Posterior vena cava (tissue), 2 donors: ENCODE data around the gene C16orf54. TPM values are rescaled to one million over a fixed set of nuclear protein-coding genes. Genes with fewer than 3 reads are reported as not detected.
"Not testable (repeated sequence)": the region's sequence is repeated elsewhere in the genome, so short reads cannot be mapped to it uniquely, and the experiment has no call there.

ENCODE experiments used
- DNase-seq: peaks from one replicate; pipeline ENCODE4 v3.0.0-alpha.2; 2020; ENCODE audit warnings: low spot score
- intact Hi-C, 2 donors: fragments of 100-400 bp; cut with DNase I; formaldehyde crosslinking; loops; one replicate each; pipeline versions ENCODE4 v1.14.1 to v1.14.2; 2022 to 2023
- total RNA-seq, 2 donors: library from RNA; stranded (reverse); fragmentation: NEBNext Ultra II Directional; extraction: Animal tissue kit (Norgen Biotek cat#: 25700); gene quantifications; one replicate each; pipeline ENCODE4 v1.2.1, GENCODE V29; 2021
- donor health status: DM: yes; HTN: yes; CAD: no.
- donor health status: DM: yes; HTN: yes; CAD: no.

Gene C16orf54
- total RNA-seq, 2 donors from 2014 or later, result 1.1 to 2.5 TPM

- not testable (repeated sequence) for DNase-seq
- intact Hi-C loops, result loop anchor here in 1 of 2 donors (10.0 kb wide), 1 partner anchor 1052 kb away; no protein-coding TSS in a partner anchor
Measured at GRCh38 chr16:29772330-29772729, 26.5 kb upstream of the C16orf54 start.

GRCh38 chr16:29770250-29770929 is 24.6 kb upstream of the C16orf54 start:
- intact Hi-C loops, result loop anchor here in 1 of 2 donors (10.0 kb wide), 1 partner anchor 1054 kb away; no protein-coding TSS in a partner anchor
- DNase-seq, result no peak

- no peak for DNase-seq
- intact Hi-C loops, result no loop called here
Measured at GRCh38 chr16:29769507-29769906, 23.7 kb upstream of the C16orf54 start.

DNA sequence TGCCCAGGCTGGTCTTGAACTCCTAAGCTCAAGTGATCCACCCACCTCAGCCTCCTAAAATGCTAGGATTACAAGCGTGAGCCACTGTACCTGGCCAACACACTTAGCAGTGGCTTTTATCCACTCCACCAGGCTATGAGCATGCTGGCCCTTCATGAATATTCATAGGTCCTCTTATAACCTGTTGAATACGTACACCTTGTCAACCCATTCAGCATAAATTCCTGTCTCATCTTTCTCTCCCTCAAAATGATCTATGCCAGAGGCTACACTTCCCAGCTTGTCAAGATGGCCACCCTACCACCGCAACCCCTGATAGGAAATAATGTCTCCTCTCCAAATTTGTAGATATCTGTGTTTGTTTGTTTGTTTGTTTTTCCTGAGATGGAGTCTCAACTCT is 21.3 kb upstream of the C16orf54 start:
- no peak for DNase-seq
- intact Hi-C loops, result no loop called here

DNA sequence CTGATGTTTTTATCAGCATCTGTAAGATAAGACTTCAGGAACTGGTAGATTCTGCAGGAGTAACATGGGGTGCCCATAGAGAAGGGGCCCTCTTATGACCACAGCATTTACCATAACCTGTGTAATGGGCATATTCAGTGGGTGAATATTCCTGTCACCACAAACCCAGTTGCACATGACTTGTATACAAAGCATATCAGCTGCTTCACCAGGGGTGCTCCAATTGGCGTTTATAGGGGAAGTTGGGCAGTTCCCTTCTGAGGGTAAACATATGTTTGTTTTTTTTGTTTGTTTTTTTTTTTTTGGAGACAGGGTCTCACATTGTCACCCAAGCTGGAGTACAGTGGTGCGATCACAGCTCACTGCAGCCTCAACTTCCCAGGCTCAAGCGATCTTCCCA is 20.8 kb upstream of the C16orf54 start:
- intact Hi-C loops, result no loop called here
- no peak for DNase-seq

DNA sequence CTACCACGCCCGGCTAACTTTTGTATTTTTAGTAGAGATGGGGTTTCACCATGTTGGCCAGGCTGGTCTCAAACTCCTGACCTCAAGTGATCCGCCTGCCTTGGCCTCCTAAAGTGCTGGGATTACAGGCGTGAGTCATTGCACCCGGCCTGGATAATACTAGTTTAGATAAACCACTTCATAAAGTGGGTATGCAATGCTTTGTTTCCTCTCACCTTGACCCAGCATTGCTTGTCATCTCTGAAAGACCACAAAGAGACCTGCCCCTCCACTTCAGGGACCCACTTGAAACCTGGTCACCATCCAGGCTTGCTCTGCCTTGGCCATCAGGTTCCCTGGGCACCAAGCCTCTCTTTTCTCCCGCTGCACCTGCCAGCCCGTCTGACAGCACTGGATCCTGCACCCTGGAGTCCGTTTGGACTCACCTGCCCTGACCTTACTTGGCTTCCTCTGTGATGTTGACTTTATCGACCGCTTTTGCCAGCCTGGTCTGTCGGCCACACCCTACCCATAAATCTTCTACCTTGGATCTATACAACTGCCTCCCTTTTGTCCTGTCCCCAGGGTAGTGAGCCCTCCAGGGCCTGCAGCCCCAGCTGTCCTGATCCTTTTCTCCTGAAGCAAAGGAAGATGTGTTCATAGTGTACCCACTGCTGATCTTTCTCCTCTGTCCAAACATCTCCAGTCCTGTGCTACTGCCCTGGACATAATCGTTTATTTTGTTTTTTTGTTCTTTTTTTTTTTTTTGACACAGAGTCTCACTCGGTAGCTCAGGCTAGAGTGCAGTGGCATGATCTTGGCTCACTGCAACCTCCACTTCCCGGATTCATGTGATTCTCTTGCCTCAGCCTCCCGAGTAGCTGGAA is 19.6 kb upstream of the C16orf54 start:
- no peak for DNase-seq
- intact Hi-C loops, result no loop called here

DNA sequence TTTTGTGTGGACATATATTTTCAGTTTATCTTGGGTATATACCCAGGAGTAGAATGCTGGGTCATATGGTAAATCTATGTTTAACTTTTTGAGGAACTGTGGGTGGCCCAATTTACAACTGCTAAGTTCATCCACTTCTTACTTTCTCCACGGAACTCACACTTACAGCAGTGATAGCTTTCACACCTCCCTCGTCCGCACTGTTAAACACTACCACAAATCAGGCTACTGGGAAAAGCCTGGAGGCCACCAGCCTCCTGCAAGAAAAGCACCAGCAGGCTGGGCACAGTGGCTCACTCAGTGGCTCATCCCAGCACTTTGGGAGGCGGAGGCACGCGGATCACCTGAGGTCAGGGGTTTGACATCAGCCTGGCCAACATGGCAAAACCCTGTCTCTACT is 17.5 kb upstream of the C16orf54 start:
- intact Hi-C loops, result no loop called here
- no peak for DNase-seq

DNA sequence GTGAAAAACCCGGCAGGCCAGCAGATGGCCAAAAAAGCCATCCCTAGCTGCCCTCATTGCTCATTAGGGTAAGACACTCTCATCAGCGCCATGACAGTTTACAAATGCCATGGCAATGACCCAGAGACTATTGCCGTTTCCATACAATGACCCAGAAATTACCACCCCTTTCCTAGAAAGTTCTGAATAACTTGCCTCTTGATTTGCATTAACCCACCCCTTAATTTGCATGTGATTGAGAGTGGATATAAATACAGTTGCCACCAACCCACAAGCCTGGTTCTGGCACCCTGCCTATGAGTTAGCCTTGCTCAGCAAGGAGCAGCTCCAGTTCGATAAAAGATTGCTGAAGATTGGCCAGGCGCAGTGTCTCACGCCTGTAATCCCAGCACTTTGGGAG is 16.1 kb upstream of the C16orf54 start:
- intact Hi-C loops, result no loop called here
- DNase-seq, result no peak

GRCh38 chr16:29761280-29761651 is 15.5 kb upstream of the C16orf54 start:
- DNase-seq, intact Hi-C loops: not testable (repeated sequence)

DNA sequence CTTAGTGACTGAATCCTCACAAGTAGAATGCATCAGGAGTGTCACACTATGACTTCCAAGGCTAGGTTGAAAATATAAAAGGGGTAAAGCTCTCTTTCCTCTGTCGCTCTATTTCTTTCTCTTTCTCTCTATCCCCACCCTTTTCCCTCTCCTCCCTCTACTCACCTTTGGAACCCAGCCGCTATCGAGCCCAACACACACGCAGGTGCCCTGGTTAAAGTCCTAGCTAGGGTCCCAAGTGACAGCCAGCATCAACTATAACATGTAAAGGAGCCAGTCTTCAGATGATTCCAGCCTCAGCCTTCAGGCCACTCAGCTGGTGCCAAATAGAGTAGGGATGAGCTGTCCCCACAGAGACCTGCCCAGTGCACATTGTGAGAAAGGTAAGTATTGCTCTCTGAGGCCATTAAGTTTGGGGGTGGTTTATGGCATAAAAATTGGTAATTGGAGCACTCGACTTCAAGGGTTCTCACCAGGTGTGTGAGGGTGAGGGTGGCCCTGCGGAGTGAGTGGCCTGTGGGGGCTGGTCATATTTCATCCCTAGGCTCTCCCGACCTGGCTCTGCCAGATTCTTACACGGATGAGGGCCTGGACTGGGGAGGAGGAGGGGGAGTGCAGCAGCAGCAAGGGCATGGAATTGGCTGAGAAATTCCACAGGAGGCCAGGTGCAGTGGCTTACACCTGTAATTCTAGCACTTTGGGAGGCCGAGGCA is 14.9 kb upstream of the C16orf54 start:
- intact Hi-C loops, result no loop called here
- DNase-seq, result no peak

DNA sequence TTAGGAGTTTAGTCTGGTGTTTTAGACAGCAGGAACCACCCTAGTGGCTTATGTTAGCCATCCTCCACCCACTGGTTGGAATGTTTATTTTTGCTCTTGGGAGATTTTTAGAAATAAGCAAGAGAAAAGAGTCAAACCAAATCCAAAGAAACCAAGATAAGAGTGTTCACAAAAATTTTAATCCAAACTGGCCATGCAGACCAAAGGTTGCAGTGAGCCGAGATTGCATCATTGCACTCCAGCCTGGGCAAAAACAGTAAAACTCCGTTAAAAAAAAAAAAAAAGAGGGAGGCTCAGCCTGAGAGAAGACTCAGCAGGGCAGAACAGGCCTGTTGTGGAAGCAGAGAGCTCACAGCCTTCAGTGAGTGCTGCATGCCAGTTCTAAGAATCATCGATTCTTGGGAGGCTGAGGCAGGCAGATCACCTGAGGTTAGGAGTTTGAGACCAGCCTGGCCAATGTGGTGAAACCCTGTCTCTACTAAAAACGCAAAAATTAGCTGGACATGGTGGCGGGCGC is 12.2 kb upstream of the C16orf54 start:
- intact Hi-C loops, result no loop called here
- DNase-seq, result no peak

DNA sequence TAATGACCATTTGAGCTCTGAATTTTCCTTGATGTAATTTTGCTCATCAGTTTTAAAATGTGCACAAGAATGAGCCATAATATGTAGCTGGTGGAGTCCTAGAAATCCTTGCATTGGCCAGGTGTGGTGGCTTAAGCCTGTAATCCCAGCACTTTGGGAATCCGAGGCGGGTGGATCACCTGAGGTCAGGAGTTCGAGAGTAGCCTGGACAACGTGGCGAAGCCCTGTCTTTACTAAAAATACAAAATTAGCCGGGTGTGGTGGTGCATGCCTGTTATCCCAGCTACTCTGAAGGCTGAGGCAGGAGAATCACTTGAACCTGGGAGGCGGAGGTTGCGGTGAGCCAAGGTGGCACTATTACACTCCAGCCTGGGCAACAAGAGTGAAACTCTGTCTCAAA is 11.3 kb upstream of the C16orf54 start:
- intact Hi-C loops, DNase-seq: not testable (repeated sequence)

- DNase-seq, result no peak
- intact Hi-C loops, result no loop called here
Measured at GRCh38 chr16:29756654-29757053, 10.9 kb upstream of the C16orf54 start.

DNA sequence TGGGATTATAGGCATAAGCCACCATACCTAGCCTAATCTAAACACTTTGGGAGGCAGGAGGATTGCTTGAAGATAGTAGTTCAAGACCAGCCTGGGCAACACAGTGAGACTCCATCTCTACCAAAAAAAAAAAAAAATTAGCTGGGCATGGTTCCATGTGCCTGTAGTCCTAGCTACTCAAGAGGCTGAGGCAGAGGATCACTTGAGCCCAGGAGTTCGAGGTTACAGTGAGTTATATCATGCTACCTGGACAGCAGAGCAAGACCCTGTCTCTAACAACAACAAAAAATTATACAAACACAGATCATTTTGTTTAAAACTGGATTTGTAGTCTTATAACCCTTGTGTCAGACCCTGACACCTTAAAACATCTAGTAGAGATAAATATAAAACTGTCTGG is 7.7 kb upstream of the C16orf54 start:
- DNase-seq, result no peak
- intact Hi-C loops, result no loop called here

DNA sequence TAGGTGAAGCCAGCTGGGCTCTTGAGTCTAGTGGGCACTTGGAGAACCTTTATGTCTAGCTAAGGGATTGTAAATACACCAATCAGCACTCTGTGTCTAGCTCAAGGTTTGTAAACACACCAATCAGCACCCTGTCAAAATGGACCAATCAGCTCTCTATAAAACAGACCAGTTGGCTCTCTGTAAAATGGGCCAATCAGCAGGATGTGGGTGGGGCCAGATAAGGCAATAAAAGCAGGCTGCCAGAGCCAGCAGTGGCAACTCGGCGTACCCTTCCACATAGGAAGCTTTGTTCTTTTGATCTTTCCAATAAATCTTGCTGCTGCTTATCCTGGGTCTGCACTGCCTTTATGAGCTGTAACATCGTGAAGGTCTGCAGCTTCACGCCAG is 3.0 kb upstream of the C16orf54 start:
- intact Hi-C loops, result loop anchor here in 1 of 2 donors (5.0 kb wide), 1 partner anchor 1384 kb away; no protein-coding TSS in a partner anchor

DNA sequence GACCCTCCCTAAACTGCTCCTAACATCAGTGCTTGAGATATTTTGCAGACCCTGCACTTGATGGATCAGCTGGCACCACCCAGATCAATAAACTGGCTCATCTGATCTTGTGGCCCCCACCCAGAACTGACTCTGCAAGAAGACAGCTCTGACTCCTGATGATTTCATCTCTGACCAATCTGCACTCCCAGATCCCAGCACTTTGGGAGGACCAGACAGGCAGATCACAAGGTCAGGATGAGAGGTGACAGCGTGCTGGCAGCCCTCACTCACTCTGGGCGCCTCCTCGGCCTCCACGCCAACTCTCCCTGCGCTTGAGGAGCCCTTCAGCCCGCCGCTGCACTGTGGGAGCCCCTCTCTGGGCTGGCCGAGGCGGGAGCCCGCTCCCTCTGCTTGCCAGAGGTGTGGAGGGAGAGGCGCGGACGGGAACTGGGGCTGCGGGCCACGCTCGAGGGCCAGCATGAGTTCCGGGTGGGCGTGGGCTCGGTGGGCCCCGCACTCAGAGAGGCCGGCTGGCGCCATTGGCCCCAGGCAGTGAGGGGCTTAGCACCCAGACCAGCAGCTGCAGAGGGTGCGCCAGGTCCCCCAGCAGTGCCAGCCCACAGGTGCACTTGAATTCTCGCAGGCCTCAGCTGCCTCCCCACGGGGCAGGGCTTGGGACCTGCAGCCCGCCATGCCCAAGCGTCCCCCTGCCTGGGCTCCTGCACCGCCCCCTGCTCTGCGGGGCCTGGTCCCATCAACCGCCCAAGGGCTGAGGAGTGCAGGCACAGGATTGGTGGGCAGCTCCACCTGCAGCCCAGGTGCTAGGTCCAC is 2.4 kb upstream of the C16orf54 start:
- DNase-seq, result no peak
- intact Hi-C loops, result loop anchor here in 1 of 2 donors (5.0 kb wide), 1 partner anchor 1384 kb away; no protein-coding TSS in a partner anchor

More for the DNA sequence above, 3.0 kb upstream of the C16orf54 start:
- DNase-seq, result not testable (repeated sequence)

DNA sequence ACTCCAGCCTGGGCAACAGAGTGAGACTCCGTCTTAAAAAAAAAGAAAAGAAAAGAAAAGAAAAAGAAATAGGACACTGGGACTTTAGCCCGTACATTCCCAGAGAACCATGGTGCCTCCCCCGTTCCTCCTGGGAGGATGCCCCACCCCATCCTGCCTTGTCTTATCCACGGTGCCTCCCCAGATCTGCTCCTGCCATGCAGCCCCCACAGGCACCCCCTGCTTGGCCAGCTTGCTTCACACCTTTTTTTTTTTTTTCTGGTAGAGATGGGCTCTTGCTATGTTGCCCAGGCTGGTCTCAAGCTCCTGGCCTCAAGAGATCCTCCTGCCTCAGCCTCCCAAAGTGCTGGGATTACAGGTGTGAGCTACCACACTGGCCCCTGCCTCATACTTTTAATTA is 728 bp upstream of the C16orf54 start:
- intact Hi-C loops, result loop anchor here in 1 of 2 donors (5.0 kb wide), 1 partner anchor 1386 kb away; no protein-coding TSS in a partner anchor
- DNase-seq, result not testable (repeated sequence)

GRCh38 chr16:29745121-29745852 is 503 bp downstream of the C16orf54 start:
- intact Hi-C loops, result loop anchor here in 1 of 2 donors (5.0 kb wide), 1 partner anchor 1387 kb away; no protein-coding TSS in a partner anchor
- DNase-seq, result peak; percentile 79
